Measurements from ENCODE around the gene EDAR.

- TF ChIP-seq GATA3 (IDR thresholded peaks at IDR 0.05; ENCODE audit: low read depth, low read length): no peak
- TF ChIP-seq GATA2 (IDR thresholded peaks at IDR 0.05; ENCODE audit: low read depth, low read length): no peak
Measured at GRCh38 chr2:109032229-109032820, 43.3 kb upstream of the EDAR start.

All from SH-SY5Y (cell line).